GM23248 (cell line): ENCODE measurements around the gene PAK6. TPM values are rescaled to one million over a fixed set of nuclear protein-coding genes. Genes with fewer than 3 reads are reported as not detected.

Source experiments
- DNase-seq: peaks from one replicate; pipeline ENCODE4 v3.0.0-alpha.2; 2015
- H2AFZ ChIP-seq: fragments of 200-600 bp; sonication (generic); 2 replicates; pipeline ENCODE4 v1.6.1; 2016; ENCODE audit warnings: antibody characterized with exemption
- H3F3A ChIP-seq: fragments of 200-600 bp; sonication (generic); 2 replicates; pipeline ENCODE4 v1.6.1; 2016; ENCODE audit warnings: mild to moderate bottlenecking, antibody characterized with exemption, mixed run types; ENCODE audit not compliant: insufficient read depth
- H3K27ac ChIP-seq: fragments of 200-600 bp; sonication (generic); 2 replicates; pipeline ENCODE4 v1.5.1; 2016; ENCODE audit warnings: mild to moderate bottlenecking
- H3K27me3 ChIP-seq: fragments of 200-600 bp; sonication (generic); replicated peaks from 2 replicates; pipeline ENCODE4 v1.6.1; 2016; ENCODE audit warnings: mild to moderate bottlenecking; ENCODE audit not compliant: insufficient read depth
- H3K36me3 ChIP-seq: fragments of 200-600 bp; sonication (generic); 2 replicates; pipeline ENCODE4 v1.6.1; 2016; ENCODE audit warnings: low read depth, mild to moderate bottlenecking
- H3K4me1 ChIP-seq: fragments of 200-600 bp; sonication (generic); 2 replicates; pipeline ENCODE4 v1.6.1; 2016; ENCODE audit warnings: mild to moderate bottlenecking; ENCODE audit not compliant: insufficient read depth
- H3K4me2 ChIP-seq: fragments of 200-600 bp; sonication (generic); one replicate; pipeline ENCODE4 v1.6.1; 2016; ENCODE audit warnings: mild to moderate bottlenecking; ENCODE audit not compliant: unreplicated experiment
- H3K4me3 ChIP-seq: fragments of 200-600 bp; sonication (generic); 2 replicates; pipeline ENCODE4 v1.5.1; 2016; ENCODE audit warnings: mild to moderate bottlenecking
- H3K79me2 ChIP-seq: fragments of 200-600 bp; sonication (generic); 2 replicates; pipeline ENCODE4 v1.6.1; 2016; ENCODE audit warnings: mild to moderate bottlenecking; ENCODE audit not compliant: insufficient read depth
- H3K9ac ChIP-seq: fragments of 200-600 bp; sonication (generic); 2 replicates; pipeline ENCODE4 v1.6.1; 2016; ENCODE audit warnings: mild to moderate bottlenecking
- H3K9me2 ChIP-seq: fragments of 200-600 bp; sonication (generic); 2 replicates; pipeline ENCODE4 v1.6.1; 2016; ENCODE audit warnings: mixed run types, mild to moderate bottlenecking, moderate library complexity; ENCODE audit not compliant: insufficient read depth
- H3K9me3 ChIP-seq: fragments of 200-600 bp; sonication (generic); one replicate; pipeline ENCODE4 v1.6.1; 2017; ENCODE audit warnings: low read depth
- H4K20me1 ChIP-seq: fragments of 200-600 bp; sonication (generic); 2 replicates; pipeline ENCODE4 v1.6.0; 2016; ENCODE audit not compliant: insufficient read depth
- EZH2 ChIP-seq: fragments of 200-600 bp; sonication (generic); IDR thresholded peaks from 2 replicates; pipeline ENCODE4 v1.6.1; 2018; ENCODE audit warnings: antibody characterized with exemption, mild to moderate bottlenecking; ENCODE audit not compliant: insufficient read depth, poor library complexity, severe bottlenecking
- EZH2phosphoT487 ChIP-seq: fragments of 200-600 bp; sonication (generic); IDR thresholded peaks from 2 replicates; pipeline ENCODE4 v1.6.1; 2018; ENCODE audit warnings: antibody characterized with exemption, moderate library complexity, mild to moderate bottlenecking, low read depth; ENCODE audit not compliant: insufficient read depth
- WGBS, 2 experiments: methylation state at CpG; one replicate each; pipeline ENCODE4 v1.1.6; 2015 to 2017; ENCODE audit warnings: low lambda C conversion rate in 2 of 2, low coverage in 1 of 2; ENCODE audit errors: missing lambda C conversion rate in 2 of 2; 5-methylcytosine and 5-hydroxymethylcytosine counted together
- in situ Hi-C: fragments of 300-500 bp; cut with MboI; formaldehyde crosslinking; loops from 2 replicates; pipeline ENCODE4 v1.15.0; 2020
- polyA plus RNA-seq: library from polyadenylated mRNA; unstranded; fragments of >200 nt; fragmentation: Nextera tagmentation; extraction: Ambion mirVana; gene quantifications from 2 replicates; pipeline ENCODE4 v1.2.1, GENCODE V29; 2016
- total RNA-seq: library from RNA; depleted of rRNA; stranded (reverse); fragments of >200 nt; shearing (Covaris generic); gene quantifications from 2 replicates; pipeline ENCODE4 v1.2.3, GENCODE V29; 2014

The PAK6 gene
- total and polyA plus RNA-seq, 2 experiments from 2014 or later, result not detected

DNA sequence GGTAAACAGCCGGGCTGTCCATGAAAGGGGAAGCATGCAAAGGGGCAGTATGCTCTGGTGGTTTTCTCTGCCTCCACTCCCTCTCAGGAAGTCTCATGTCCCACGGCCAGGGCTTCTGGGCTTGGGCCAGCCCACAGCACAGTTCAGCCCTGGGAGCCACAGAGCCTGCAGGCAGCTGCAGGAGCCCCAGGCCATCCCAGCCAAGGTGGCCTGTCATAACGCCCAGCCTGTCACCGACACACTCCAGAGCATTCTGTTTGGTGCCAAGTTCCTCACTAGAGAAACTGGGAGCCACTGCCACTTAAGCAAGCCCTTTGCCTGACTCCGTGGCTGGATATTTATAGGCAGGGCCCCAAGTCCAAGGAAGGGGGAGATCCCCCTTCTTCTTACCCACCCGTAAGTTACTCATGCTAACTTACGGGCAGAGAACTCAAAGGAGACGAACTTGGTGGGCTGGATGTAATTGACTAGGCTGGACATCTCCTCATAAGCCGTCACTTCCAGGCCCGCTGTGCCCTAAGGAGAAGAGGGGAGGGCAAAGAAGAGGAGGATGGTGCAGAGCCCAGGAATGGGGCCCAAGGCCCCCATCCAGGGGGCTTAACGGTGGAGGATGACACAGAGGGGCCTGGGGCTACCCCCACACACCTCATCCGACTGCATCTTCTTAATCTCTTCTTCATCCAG, 57.2 kb downstream of the PAK6 start:
- in situ Hi-C loops, result no loop called here
- H3K9me3 ChIP-seq, result no peaks in the 10 kb centered on the region
- H3K36me3 ChIP-seq, result no peaks in the 10 kb centered on the region
- no peak for TF ChIP-seq EZH2
- TF ChIP-seq EZH2phosphoT487, result no peak
- H3K79me2 ChIP-seq, result no peaks in the 10 kb centered on the region
- H3K27me3 ChIP-seq, result peaks cover 34% of the 10 kb centered on the region; the same call in 1 of the 2 replicates
- no peak overlapping the region for H3K27ac ChIP-seq
- no peaks in the 10 kb centered on the region for H3F3A ChIP-seq
- no peak overlapping the region for H2AFZ ChIP-seq
- 29 to 33% methylated on average over 12 of the region's 12 CpGs for WGBS, 2 experiments
- H3K9ac ChIP-seq, result no peak overlapping the region
- H3K4me2 ChIP-seq, result no peak overlapping the region
- H3K9me2 ChIP-seq, result no peaks in the 10 kb centered on the region
- H3K4me1 ChIP-seq, result no peaks in the 10 kb centered on the region
- DNase-seq, result peak; percentile 16
- H4K20me1 ChIP-seq, result no peaks in the 10 kb centered on the region
- no peak overlapping the region for H3K4me3 ChIP-seq

DNA sequence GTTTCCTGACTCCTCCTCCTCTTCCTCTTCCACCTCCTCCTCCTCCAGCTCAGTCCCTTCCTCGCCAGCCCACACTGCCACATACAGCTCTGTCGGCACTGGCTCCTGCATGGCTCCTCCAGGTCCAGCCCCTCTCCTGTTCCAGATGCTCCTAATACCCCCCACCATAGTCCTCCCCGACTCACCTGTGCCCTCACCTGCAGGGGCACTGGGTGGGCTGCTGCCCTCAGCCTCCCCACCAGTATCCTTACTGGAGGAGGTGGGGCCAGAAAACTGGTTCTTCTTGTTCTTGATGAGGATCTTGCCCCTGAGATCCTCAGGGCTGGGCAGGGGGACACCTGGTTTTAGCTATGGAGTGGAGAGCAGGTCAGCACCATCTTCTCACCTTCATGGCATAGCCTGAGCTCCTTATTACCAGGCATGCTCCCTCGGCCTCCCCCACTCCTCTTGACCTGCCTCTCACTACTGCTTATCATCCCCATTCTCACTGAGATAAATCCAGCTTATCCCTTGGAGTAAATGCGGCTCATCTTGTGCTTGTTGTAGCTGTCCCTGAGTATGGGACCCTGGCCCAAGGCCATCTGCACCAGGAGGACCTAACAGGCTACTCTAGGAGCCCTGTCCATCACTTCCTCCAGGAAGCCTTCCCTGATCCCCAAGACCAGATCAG, 57.8 kb downstream of the PAK6 start:
- no peaks in the 10 kb centered on the region for H3K9me3 ChIP-seq
- H3K4me1 ChIP-seq, result no peaks in the 10 kb centered on the region
- no peak for DNase-seq
- no peak overlapping the region for H2AFZ ChIP-seq
- no peak for TF ChIP-seq EZH2
- no peak for TF ChIP-seq EZH2phosphoT487
- H3K79me2 ChIP-seq, result no peaks in the 10 kb centered on the region
- no peaks in the 10 kb centered on the region for H4K20me1 ChIP-seq
- H3K27me3 ChIP-seq, result peaks cover 35% of the 10 kb centered on the region; the same call in 1 of the 2 replicates
- H3K27ac ChIP-seq, result no peak overlapping the region
- H3F3A ChIP-seq, result no peaks in the 10 kb centered on the region
- 48 to 50% methylated on average over 5 of the region's 5 CpGs for WGBS, 2 experiments
- no peak overlapping the region for H3K9ac ChIP-seq
- no peak overlapping the region for H3K4me2 ChIP-seq
- no peaks in the 10 kb centered on the region for H3K9me2 ChIP-seq
- H3K4me3 ChIP-seq, result no peak overlapping the region
- in situ Hi-C loops, result no loop called here
- no peaks in the 10 kb centered on the region for H3K36me3 ChIP-seq

DNA sequence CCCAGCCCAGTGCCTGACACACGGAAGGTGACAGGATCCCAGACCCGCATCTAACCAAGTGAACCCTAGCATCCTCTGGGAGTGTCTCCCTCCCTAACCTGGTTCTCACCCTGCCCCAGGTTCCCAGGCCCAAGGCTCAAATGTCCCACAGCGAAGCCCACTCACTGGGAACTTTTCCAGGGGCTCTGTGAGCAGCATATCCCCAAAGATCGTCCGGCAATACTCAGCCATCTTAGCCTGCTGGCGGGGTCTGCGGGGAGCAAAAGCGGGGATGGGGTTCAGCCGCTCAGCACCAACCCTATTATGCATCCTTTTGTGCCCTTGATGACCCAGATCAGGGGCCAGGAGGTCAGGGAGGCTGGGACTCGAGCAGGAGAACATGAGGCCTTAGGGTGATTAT, 58.5 kb downstream of the PAK6 start:
- Histone ChIP-seq H3K4me1 (no peaks in the 10 kb centered on the region), H3K27ac (no peak overlapping the region), H3K36me3 (no peaks in the 10 kb centered on the region), H3K4me3 (no peak overlapping the region), H3K79me2 (no peaks in the 10 kb centered on the region), H3K9me3 (no peaks in the 10 kb centered on the region), H3K9me2 (no peaks in the 10 kb centered on the region), H4K20me1 (no peaks in the 10 kb centered on the region), H2AFZ (no peak overlapping the region), H3K9ac (no peak overlapping the region), H3K4me2 (no peak overlapping the region), H3F3A (no peaks in the 10 kb centered on the region), H3K27me3 (peaks cover 35% of the 10 kb centered on the region; the same call in 1 of the 2 replicates)
- whole genome bisulfite sequencing, 2 experiments, result 85 to 88% methylated on average over 10 of the region's 10 CpGs
- TF ChIP-seq EZH2phosphoT487 (no peak), EZH2 (no peak)
- in situ Hi-C loops, result no loop called here
- no peak for DNase-seq

DNA sequence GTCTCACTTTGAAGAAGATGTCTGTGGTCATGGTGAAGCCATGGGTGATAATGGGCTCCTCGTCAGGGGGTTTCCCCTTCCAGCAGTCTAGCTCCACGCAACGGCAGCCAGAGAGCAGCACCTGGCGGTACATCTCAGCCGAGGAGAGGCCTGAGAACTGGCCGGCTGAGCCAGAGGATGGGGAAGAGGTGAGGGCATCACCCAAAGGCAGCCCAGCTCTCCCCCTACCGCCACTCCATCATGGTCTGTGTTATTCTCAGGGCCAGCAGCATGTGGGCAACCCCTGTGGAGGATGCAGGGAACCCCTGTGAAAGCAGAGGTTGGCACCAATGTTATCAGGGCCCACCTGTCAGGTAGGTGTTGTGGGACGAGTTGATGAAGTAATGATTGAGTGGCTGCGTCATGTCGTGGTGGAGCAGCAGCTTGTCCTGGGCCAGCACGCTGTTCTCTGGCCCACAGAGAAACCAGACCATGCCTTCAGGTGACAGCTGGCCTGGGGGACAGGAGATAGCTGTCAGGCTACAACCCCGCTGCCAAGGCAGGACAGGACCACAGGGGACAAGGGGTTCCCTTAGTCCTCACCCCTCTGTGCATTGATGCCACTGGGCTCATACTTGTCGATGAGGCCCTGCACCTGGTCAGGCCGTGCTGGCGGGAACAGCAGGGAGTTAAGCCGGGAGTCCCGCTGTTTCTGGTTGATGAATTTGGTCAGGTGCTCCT, 59.5 kb downstream of the PAK6 start:
- Histone ChIP-seq H3K4me2 (no peak overlapping the region), H2AFZ (no peak overlapping the region), H4K20me1 (no peaks in the 10 kb centered on the region), H3K9me3 (no peaks in the 10 kb centered on the region), H3F3A (no peaks in the 10 kb centered on the region), H3K4me1 (no peaks in the 10 kb centered on the region), H3K27me3 (peaks cover 27% of the 10 kb centered on the region; the same call in 1 of the 2 replicates), H3K9ac (no peak overlapping the region), H3K27ac (no peak overlapping the region), H3K9me2 (no peaks in the 10 kb centered on the region), H3K4me3 (no peak overlapping the region), H3K79me2 (no peaks in the 10 kb centered on the region), H3K36me3 (no peaks in the 10 kb centered on the region)
- TF ChIP-seq EZH2, result no peak
- TF ChIP-seq EZH2phosphoT487, result no peak
- no peak for DNase-seq
- in situ Hi-C loops, result no loop called here
- 79 to 82% methylated on average over 16 to 17 of the region's 17 CpGs for WGBS, 2 experiments
